Vagina (tissue), 2 donors: Measurements from ENCODE around the gene OBSCN. TPM values are rescaled to one million over a fixed set of nuclear protein-coding genes. Genes with fewer than 3 reads are reported as not detected.
A peak's percentile ranks its signal among the peaks of the same experiment; 100 is the strongest.

ENCODE experiments used
- DNase-seq, 2 donors: peaks; one replicate each; pipeline ENCODE4 v3.0.0-alpha.2; 2017; ENCODE audit errors: extremely low spot score in 2 of 2
- H3K27ac ChIP-seq: fragments of 200-600 bp; sonication (generic); one replicate; pipeline ENCODE4 v1.5.1; 2019
- H3K27me3 ChIP-seq: fragments of 200-600 bp; sonication (generic); one replicate; pipeline ENCODE4 v1.5.1; 2019
- H3K36me3 ChIP-seq, 2 donors: fragments of 200-600 bp; sonication (generic); one replicate each; pipeline ENCODE4 v1.5.1; 2017 to 2019
- H3K4me1 ChIP-seq: fragments of 200-600 bp; sonication (generic); one replicate; pipeline ENCODE4 v1.5.1; 2019
- H3K4me3 ChIP-seq, 2 donors: fragments of 200-600 bp; sonication (generic); 1 replicate in 1 of 2; 2 replicates in 1 of 2; pipeline ENCODE4 v1.5.1; 2016 to 2019
- H3K9me3 ChIP-seq: fragments of 200-600 bp; sonication (generic); one replicate; pipeline ENCODE4 v1.5.1; 2019
- POLR2A ChIP-seq, 2 donors: fragments of 450-650 bp; IDR thresholded peaks; one replicate each; pipeline ENCODE4 v1.6.1; 2017; ENCODE audit warnings: antibody characterized with exemption in 2 of 2, mild to moderate bottlenecking in 2 of 2, moderate library complexity in 2 of 2
- POLR2AphosphoS5 ChIP-seq, 2 donors: sonication (generic); formaldehyde crosslinking; IDR thresholded peaks; one replicate each; pipeline ENCODE4 v1.9.0; 2017; ENCODE audit warnings: antibody characterized with exemption in 2 of 2, mild to moderate bottlenecking in 2 of 2, low read depth in 1 of 2; ENCODE audit not compliant: insufficient read depth in 1 of 2
- intact Hi-C: fragments of 100-400 bp; cut with DNase I; formaldehyde crosslinking; loops from one replicate; pipeline ENCODE4 v1.15.1; 2023
- total RNA-seq: library from RNA; depleted of rRNA; stranded (reverse); fragments of >200 nt; gene quantifications from one replicate; pipeline ENCODE4 v1.2.3, GENCODE V29; 2016
- TF ChIP-seq, protein P1 (sequence below), 3 experiments: fragments of 450-650 bp in 2 of 3; fragments of 200-600 bp in 1 of 3; sonication (generic) in 1 of 3; IDR thresholded peaks; one replicate each; pipeline ENCODE4 v1.5.1; 2017 to 2019; ENCODE audit warnings: antibody characterized with exemption in 3 of 3, mild to moderate bottlenecking in 2 of 3, moderate library complexity in 2 of 3

The OBSCN gene
- total RNA-seq, 1 donor from 2014 or later: 35.8 TPM

DNA sequence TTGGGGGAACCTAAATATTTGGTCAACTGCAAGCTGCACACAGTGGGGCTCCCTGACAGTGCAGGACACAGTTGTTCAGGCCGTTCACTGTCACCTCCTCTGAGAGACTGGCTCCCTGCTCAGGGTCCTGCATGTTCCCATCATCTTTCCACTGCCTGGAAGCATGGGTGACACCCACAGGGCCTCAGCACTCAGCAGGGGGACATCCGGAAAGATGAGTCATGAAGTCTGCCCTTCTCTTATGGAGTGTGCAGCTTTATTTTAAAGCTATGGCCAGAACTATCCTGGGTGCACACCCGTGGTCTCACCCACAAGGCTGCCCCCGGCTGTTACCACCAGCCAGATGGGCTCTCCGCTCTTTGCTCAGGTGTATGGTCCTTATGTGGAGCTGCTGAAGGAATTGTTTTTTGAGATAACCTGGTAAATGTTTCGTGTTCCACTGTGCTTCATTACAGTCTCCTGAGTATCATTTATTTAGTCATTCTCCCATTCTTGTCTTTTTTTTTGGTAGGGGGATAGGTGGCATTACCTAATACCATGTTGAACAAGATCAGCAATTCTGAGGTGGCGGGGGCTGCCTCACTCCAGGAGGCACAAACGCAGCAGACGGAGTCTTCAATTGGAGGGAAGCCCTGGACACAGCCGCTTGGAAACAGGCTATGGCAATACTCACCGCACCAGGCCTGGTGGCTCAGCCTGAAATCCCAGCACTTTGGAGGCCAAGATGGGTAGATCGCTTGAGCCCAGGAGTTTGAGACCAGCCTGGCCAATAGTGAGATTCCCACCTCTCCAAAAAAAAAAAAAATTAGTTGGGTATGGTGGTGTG lies 184.5 kb downstream of the OBSCN start:
- Histone ChIP-seq H3K4me3 (no peak overlapping the region), H3K27me3 (no peaks in the 10 kb centered on the region), H3K36me3 (peaks cover 0 to 29% of the 10 kb centered on the region in 2 donors), H3K27ac (peak overlapping the region; percentile 73), H3K4me1 (peaks cover 17% of the 10 kb centered on the region), H3K9me3 (no peaks in the 10 kb centered on the region)
- TF ChIP-seq, protein P1, sequence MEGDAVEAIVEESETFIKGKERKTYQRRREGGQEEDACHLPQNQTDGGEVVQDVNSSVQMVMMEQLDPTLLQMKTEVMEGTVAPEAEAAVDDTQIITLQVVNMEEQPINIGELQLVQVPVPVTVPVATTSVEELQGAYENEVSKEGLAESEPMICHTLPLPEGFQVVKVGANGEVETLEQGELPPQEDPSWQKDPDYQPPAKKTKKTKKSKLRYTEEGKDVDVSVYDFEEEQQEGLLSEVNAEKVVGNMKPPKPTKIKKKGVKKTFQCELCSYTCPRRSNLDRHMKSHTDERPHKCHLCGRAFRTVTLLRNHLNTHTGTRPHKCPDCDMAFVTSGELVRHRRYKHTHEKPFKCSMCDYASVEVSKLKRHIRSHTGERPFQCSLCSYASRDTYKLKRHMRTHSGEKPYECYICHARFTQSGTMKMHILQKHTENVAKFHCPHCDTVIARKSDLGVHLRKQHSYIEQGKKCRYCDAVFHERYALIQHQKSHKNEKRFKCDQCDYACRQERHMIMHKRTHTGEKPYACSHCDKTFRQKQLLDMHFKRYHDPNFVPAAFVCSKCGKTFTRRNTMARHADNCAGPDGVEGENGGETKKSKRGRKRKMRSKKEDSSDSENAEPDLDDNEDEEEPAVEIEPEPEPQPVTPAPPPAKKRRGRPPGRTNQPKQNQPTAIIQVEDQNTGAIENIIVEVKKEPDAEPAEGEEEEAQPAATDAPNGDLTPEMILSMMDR (IDR thresholded peaks at IDR 0.05): no peak
- TF ChIP-seq POLR2A (IDR thresholded peaks at IDR 0.05) (no peak), POLR2AphosphoS5 (IDR thresholded peaks at IDR 0.05; ENCODE audit: insufficient read depth in 1 of 2, low read depth in 1 of 2) (no peak)
- DNase-seq: no peak
- intact Hi-C loops: no loop called here

- intact Hi-C loops: no loop called here
- TF ChIP-seq, protein P1 (IDR thresholded peaks at IDR 0.05): peak in 2 of 3 experiments; percentile 21 to 29
- TF ChIP-seq POLR2AphosphoS5 (IDR thresholded peaks at IDR 0.05; ENCODE audit: insufficient read depth in 1 of 2, low read depth in 1 of 2): no peak
- TF ChIP-seq POLR2A (IDR thresholded peaks at IDR 0.05): no peak
- no peaks in the 10 kb centered on the region for H3K27me3 ChIP-seq
- no peak for DNase-seq
- H3K36me3 ChIP-seq: peaks cover 0 to 29% of the 10 kb centered on the region in 2 donors
- peak overlapping the region; percentile 73 for H3K27ac ChIP-seq
- H3K9me3 ChIP-seq: no peaks in the 10 kb centered on the region
- no peak overlapping the region for H3K4me3 ChIP-seq
- peaks cover 17% of the 10 kb centered on the region for H3K4me1 ChIP-seq
Measured at GRCh38 chr1:228393268-228393701, 185.4 kb downstream of the OBSCN start.

- peaks cover 17% of the 10 kb centered on the region for H3K4me1 ChIP-seq
- TF ChIP-seq POLR2AphosphoS5 (IDR thresholded peaks at IDR 0.05; ENCODE audit: insufficient read depth in 1 of 2, low read depth in 1 of 2) (no peak), POLR2A (IDR thresholded peaks at IDR 0.05) (no peak)
- TF ChIP-seq, protein P1 (IDR thresholded peaks at IDR 0.05): no peak
- no peak for DNase-seq
- no peaks in the 10 kb centered on the region for H3K9me3 ChIP-seq
- peaks cover 0 to 29% of the 10 kb centered on the region in 2 donors for H3K36me3 ChIP-seq
- no peak overlapping the region for H3K4me3 ChIP-seq
- intact Hi-C loops: no loop called here
- peak overlapping the region; percentile 73 for H3K27ac ChIP-seq
- H3K27me3 ChIP-seq: no peaks in the 10 kb centered on the region
Measured at GRCh38 chr1:228393811-228394570, 186.1 kb downstream of the OBSCN start.

- no peak overlapping the region for H3K27ac ChIP-seq
Measured at GRCh38 chr1:228394571-228395394, 186.9 kb downstream of the OBSCN start.

More at GRCh38 chr1:228394571-228395394, 186.9 kb downstream of the OBSCN start:
- H3K4me3 ChIP-seq: no peak overlapping the region
- H3K4me1 ChIP-seq: peaks cover 17% of the 10 kb centered on the region
- H3K36me3 ChIP-seq: peaks cover 0 to 29% of the 10 kb centered on the region in 2 donors
- DNase-seq: no peak
- no peaks in the 10 kb centered on the region for H3K9me3 ChIP-seq
- TF ChIP-seq POLR2A (IDR thresholded peaks at IDR 0.05) (no peak), POLR2AphosphoS5 (IDR thresholded peaks at IDR 0.05; ENCODE audit: insufficient read depth in 1 of 2, low read depth in 1 of 2) (no peak)
- TF ChIP-seq, protein P1 (IDR thresholded peaks at IDR 0.05): no peak
- H3K27me3 ChIP-seq: no peaks in the 10 kb centered on the region
- intact Hi-C loops: no loop called here
